ACC112 (cell line): ENCODE results near the gene TNKS1BP1.

Experiments
- H2AFZ ChIP-seq: fragments of 200-600 bp; sonication (generic); one replicate; pipeline ENCODE4 v1.6.0; 2017; ENCODE audit warnings: antibody characterized with exemption, low read length; ENCODE audit not compliant: unreplicated experiment
- H3K27ac ChIP-seq: fragments of 200-600 bp; sonication (generic); 2 replicates; pipeline ENCODE4 v1.5.1; 2014; ENCODE audit warnings: low read depth, mild to moderate bottlenecking, antibody characterized with exemption, low read length, moderate library complexity
- H3K27me3 ChIP-seq: fragments of 200-600 bp; sonication (generic); 2 replicates; pipeline ENCODE4 v1.6.1; 2014; ENCODE audit warnings: mild to moderate bottlenecking, antibody characterized with exemption, low read length, moderate library complexity, mixed read lengths; ENCODE audit not compliant: insufficient read depth
- H3K36me3 ChIP-seq: fragments of 200-600 bp; sonication (generic); 2 replicates; pipeline ENCODE4 v1.6.1; 2016; ENCODE audit warnings: mild to moderate bottlenecking, antibody characterized with exemption, low read length, moderate library complexity, mixed read lengths; ENCODE audit not compliant: insufficient read depth
- H3K4me1 ChIP-seq: fragments of 200-600 bp; sonication (generic); one replicate; pipeline ENCODE4 v1.6.1; 2016; ENCODE audit warnings: low read length, mixed read lengths; ENCODE audit not compliant: insufficient read depth, unreplicated experiment, control insufficient read depth
- H3K4me3 ChIP-seq: fragments of 200-600 bp; sonication (generic); 2 replicates; pipeline ENCODE4 v1.5.1; 2014; ENCODE audit warnings: mild to moderate bottlenecking, low read depth, low read length
- H3K79me2 ChIP-seq: fragments of 200-600 bp; sonication (generic); one replicate; pipeline ENCODE4 v1.6.0; 2016; ENCODE audit warnings: low read length; ENCODE audit not compliant: control insufficient read depth, unreplicated experiment, insufficient read depth

Gene TNKS1BP1

DNA sequence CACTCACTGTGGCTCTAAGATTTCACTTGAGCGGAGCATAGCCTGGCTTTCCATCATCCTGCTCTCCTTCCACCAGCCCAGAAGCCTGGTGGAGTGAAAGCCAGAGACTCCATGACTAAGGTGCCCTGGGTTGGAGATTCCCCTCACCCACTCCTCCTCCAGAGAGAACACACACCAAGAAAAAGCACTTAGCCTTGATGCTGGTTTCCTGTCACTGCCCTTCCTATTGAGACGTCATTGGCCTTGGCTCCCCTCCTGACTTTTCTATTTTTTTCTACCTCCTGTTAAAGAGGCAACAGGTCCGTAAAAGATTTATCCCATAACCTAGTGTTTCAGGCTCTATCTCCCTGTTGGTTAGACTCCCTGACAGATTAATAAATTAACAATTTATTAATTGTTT, 49.2 kb downstream of the TNKS1BP1 start:
- no peak overlapping the region for H2AFZ ChIP-seq
- H3K27me3 ChIP-seq, result no peaks in the 10 kb centered on the region
- no peaks in the 10 kb centered on the region for H3K36me3 ChIP-seq
- H3K27ac ChIP-seq, result no peak overlapping the region
- H3K79me2 ChIP-seq, result no peaks in the 10 kb centered on the region
- no peak overlapping the region for H3K4me3 ChIP-seq
- H3K4me1 ChIP-seq, result peaks cover 46% of the 10 kb centered on the region

DNA sequence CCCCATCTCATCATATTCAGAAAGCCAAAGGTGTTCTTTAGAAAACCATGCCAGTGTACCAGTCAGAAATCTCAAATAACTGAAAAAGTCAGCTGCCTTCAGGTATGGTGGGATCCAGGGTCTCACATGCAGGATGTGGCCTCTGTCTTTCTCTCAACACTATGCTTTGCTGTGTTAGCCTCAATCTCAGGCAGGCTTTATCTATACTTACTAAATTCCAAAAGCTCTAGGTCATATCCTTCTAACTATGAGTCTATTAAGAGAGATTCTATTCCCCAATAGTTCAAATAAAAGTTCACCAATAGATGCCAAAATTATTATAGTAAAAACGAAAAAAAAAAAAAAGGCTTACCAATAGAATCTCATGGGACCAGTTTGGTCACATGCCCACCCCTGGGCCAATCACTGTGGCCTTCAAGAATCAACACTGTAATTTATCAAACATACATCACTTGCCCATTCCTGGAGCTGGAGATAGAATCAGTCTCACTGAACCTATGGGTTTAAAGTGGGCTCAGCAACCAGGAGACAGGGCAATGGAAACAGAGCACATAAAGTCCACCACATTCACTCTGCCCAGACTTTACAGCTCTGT, 49.8 kb downstream of the TNKS1BP1 start:
- Histone ChIP-seq H3K36me3 (no peaks in the 10 kb centered on the region), H2AFZ (no peak overlapping the region), H3K27ac (no peak overlapping the region), H3K27me3 (no peaks in the 10 kb centered on the region), H3K4me3 (no peak overlapping the region), H3K79me2 (no peaks in the 10 kb centered on the region), H3K4me1 (peaks cover 40% of the 10 kb centered on the region)

DNA sequence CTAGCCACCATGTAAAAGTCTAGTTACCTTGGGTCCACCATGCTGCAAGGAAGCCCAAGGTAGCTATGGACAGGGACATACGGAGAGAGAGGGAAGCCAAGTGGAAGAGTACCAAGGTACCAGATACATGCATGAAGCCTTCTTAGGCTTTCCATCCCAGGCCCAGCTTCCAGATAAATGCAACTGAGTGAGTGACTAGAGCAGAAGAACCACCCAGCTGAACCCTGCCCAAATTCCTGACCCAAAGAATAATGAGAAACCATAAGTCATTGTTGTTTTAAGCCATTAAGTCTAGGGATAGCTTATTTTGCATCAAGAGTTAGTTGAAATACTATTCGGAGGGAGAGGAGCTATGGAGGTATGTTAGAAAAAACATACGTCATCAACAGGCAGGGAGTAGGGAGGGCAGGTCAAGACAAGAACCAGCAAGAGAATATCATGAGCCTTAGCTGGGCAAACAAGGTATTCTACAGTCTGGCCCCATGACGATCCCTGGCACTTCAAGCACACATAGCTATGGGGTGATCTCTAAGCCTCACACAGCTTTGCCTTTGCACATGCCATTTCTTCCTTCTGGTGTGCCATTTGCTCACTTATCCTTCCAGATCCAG, 51.2 kb downstream of the TNKS1BP1 start:
- H3K27ac ChIP-seq, result no peak overlapping the region
- H3K79me2 ChIP-seq, result no peaks in the 10 kb centered on the region
- no peaks in the 10 kb centered on the region for H3K27me3 ChIP-seq
- no peaks in the 10 kb centered on the region for H3K36me3 ChIP-seq
- H3K4me1 ChIP-seq, result peaks cover 28% of the 10 kb centered on the region
- no peak overlapping the region for H3K4me3 ChIP-seq
- H2AFZ ChIP-seq, result no peak overlapping the region

DNA sequence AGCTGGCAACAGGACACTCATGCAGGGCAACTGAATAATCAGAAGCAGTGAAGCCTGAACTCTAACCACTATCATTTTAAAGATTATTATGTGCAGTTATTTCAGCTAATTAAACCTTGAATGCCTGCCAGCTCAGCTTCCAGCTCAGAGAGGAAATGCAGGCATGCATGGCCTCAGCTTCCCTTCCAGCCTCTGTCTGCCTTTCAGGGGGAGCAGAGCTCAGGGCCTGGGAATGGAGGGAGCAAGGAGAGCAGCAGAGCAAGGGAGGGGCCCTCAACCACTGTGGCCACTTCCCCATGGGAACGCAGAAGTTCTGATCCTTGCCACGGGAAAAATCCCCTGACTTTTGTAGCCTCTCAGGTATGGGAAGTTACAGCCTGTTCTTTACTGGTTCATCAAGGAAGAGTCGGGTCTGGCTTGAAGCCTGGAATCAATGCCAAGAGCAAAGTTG, 55.2 kb downstream of the TNKS1BP1 start:
- Histone ChIP-seq H3K27ac (no peak overlapping the region), H3K4me1 (no peaks in the 10 kb centered on the region), H3K4me3 (no peak overlapping the region), H2AFZ (no peak overlapping the region), H3K27me3 (no peaks in the 10 kb centered on the region; the same call in 1 of the 2 replicates), H3K36me3 (no peaks in the 10 kb centered on the region), H3K79me2 (no peaks in the 10 kb centered on the region)

DNA sequence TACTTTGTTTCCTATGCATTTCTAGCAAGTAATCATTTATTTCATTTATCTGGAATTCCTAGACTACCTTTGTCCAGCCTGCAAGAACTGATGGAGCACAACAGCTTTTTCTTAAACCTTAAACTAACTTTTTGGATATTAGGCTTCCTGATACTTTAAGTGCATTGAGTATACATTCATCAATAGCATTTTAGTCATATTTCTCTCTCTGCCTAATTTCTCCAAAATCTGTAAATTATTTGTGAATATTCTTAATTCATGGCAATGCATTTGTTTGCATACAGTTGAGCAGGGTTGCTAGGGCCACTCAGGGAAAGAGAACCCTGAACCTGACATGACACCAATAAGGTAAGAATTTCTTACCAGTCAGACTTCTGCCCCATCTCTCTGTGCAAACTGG, 58.6 kb downstream of the TNKS1BP1 start:
- H3K27ac ChIP-seq, result no peak overlapping the region
- no peak overlapping the region for H2AFZ ChIP-seq
- H3K36me3 ChIP-seq, result no peaks in the 10 kb centered on the region
- H3K4me1 ChIP-seq, result no peaks in the 10 kb centered on the region
- H3K27me3 ChIP-seq, result no peaks in the 10 kb centered on the region; the same call in 1 of the 2 replicates
- H3K4me3 ChIP-seq, result no peak overlapping the region
- H3K79me2 ChIP-seq, result no peaks in the 10 kb centered on the region

DNA sequence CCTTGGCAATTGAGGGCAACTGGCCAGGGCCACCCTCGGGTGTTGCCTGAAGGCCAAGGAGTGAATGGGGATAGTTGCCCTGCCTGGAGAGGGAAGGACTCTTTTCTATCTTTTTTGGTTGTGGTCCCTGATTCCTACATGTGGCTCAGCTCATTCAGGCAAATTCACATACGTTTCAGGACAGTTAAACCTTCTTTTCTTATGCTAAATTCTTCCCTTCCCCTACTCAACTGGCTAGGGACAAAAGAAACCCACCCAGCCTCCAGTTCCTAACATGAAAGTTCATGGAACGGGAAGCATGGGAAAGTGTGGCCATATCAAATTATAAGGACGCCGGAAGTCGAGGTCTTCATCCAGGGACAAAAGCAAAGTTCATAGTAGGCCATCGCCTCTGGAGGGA, 61.4 kb downstream of the TNKS1BP1 start:
- Histone ChIP-seq H3K79me2 (no peaks in the 10 kb centered on the region), H3K4me3 (no peak overlapping the region), H3K27ac (no peak overlapping the region), H3K4me1 (no peaks in the 10 kb centered on the region), H3K27me3 (no peaks in the 10 kb centered on the region; the same call in 1 of the 2 replicates), H3K36me3 (no peaks in the 10 kb centered on the region), H2AFZ (no peak overlapping the region)

DNA sequence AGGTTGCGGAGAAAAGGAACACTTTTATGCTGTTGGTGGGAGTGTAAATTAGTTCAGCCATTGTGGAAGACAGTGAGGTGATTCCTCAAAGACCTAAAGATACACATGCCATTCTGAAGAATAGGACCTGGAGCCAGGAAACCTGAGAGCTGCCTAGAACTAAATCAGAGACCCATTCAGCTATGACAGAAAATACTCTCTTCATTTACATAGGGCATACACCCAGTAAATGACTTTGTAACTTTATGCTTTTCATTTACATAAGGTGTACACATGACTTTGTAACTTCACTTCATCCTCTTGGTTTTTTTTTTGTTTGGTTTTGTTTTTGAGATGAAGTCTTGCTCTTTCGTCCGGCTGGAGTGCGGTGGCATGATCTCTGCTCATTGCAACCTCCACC, 62.6 kb downstream of the TNKS1BP1 start:
- H3K27ac ChIP-seq, result no peak overlapping the region
- no peaks in the 10 kb centered on the region for H3K36me3 ChIP-seq
- H3K4me3 ChIP-seq, result no peak overlapping the region
- H2AFZ ChIP-seq, result no peak overlapping the region
- H3K27me3 ChIP-seq, result no peaks in the 10 kb centered on the region
- H3K79me2 ChIP-seq, result no peaks in the 10 kb centered on the region
- H3K4me1 ChIP-seq, result no peaks in the 10 kb centered on the region

DNA sequence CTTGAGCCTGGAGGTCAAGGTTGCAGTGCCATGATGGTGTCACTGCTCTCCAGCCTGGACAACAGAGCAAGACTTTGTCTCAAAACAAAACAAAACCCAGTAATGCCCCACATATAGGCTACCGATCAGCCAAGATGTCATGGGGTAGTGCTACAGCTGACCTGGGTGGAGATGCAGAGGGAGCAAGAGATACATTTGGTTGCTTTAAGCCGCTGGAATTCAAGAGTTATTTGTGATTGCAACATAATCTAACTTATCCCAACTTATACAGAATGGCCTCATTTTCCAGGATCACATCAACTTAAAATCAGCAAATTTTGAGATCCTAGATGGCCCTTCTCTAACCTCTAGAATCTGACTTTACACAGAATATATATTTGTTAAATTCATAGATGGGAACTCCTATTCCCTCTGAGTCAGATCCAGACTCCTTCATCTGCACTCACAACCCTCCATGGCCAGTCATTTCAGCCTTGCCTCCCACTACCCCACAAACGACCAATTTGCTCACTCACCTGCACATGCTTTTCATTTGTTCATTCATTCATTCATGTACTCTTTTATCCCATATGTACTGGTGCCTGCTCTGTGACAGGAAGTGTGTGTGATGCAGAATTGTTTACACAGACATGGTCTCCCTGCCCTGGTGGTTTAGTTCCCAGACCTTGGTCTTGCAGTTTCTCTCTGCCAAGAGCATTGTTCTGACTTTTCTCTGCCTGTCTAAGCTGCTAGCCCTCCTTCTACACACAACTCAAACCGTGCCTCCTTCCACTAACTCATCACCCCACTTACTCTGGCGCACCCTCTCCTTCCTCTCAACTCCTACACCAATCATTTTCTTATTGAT, 63.6 kb downstream of the TNKS1BP1 start:
- H3K4me1 ChIP-seq, result no peaks in the 10 kb centered on the region
- no peak overlapping the region for H3K27ac ChIP-seq
- H3K36me3 ChIP-seq, result no peaks in the 10 kb centered on the region
- H3K79me2 ChIP-seq, result no peaks in the 10 kb centered on the region
- no peaks in the 10 kb centered on the region for H3K27me3 ChIP-seq
- H2AFZ ChIP-seq, result no peak overlapping the region
- no peak overlapping the region for H3K4me3 ChIP-seq

DNA sequence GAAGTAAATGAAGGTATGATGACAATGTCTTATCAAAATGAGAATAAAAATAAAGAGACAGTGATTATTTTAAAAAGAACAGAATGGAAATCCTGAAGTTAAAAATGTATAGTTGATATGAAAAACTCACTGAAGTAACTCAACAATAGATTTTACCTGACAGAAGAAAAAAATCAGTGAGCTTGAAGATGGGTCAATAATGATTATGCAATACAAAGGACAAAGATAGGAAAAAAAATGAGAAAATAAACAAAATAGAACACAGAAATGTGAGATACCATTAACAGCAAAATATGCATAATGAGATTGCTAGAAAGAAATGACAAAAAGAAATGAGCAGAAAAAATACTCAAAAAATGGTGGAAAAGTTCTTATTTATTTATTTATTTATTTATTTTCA, 68.6 kb downstream of the TNKS1BP1 start:
- H3K27me3 ChIP-seq, result peaks cover 35% of the 10 kb centered on the region
- H3K4me1 ChIP-seq, result peaks cover 6% of the 10 kb centered on the region
- no peak overlapping the region for H3K4me3 ChIP-seq
- H3K36me3 ChIP-seq, result no peaks in the 10 kb centered on the region
- H3K27ac ChIP-seq, result no peak overlapping the region
- H3K79me2 ChIP-seq, result no peaks in the 10 kb centered on the region
- H2AFZ ChIP-seq, result no peak overlapping the region

DNA sequence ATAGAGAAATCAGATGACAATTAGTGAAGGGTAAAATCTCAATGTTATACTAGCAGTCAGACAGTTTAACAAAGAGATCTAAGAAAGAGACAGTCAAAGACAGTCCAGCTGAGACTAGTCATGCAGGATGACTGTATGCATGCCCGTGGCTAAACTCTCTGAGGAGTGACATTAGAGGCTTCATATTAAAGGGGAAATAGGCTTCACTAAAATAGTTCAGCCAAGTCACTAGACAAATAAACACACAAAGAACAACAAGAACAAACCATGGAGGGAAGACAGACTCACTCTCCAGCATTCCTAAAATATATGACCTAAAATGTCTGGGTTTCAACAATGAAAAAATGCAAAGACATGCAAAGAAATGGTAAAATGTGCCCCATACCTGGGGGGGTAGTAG, 69.1 kb downstream of the TNKS1BP1 start:
- peaks cover 40% of the 10 kb centered on the region for H3K27me3 ChIP-seq
- H3K79me2 ChIP-seq, result no peaks in the 10 kb centered on the region
- H3K4me3 ChIP-seq, result no peak overlapping the region
- peaks cover 6% of the 10 kb centered on the region for H3K4me1 ChIP-seq
- no peak overlapping the region for H3K27ac ChIP-seq
- H3K36me3 ChIP-seq, result no peaks in the 10 kb centered on the region
- no peak overlapping the region for H2AFZ ChIP-seq
